Large intestine (tissue), 3 donors: ENCODE data around the gene SRGAP1. TPM values are rescaled to one million over a fixed set of nuclear protein-coding genes. Genes with fewer than 3 reads are reported as not detected.
"Not testable (repeated sequence)": the region's sequence is repeated elsewhere in the genome, so short reads cannot be mapped to it uniquely, and the experiment has no call there.

ENCODE experiments used
- DNase-seq, 2 donors: peaks; one replicate each; pipeline versions ENCODE4 v3.0.0 to v3.0.0-alpha.2; 2013
- H3K27ac ChIP-seq: one replicate; pipeline ENCODE4 v1.5.1; 2013; ENCODE audit warnings: low read length
- H3K27me3 ChIP-seq: 2 replicates; pipeline ENCODE4 v1.6.1; 2013; ENCODE audit warnings: low read length; ENCODE audit not compliant: control insufficient read depth, insufficient read depth
- H3K36me3 ChIP-seq: 2 replicates; pipeline ENCODE4 v1.6.1; 2013; ENCODE audit warnings: low read length; ENCODE audit not compliant: control insufficient read depth, insufficient read depth
- H3K4me1 ChIP-seq: one replicate; pipeline ENCODE4 v1.6.1; 2013; ENCODE audit warnings: low read length; ENCODE audit not compliant: control insufficient read depth, insufficient read depth
- H3K4me3 ChIP-seq: one replicate; pipeline ENCODE4 v1.5.1; 2013; ENCODE audit warnings: low read length
- H3K9me3 ChIP-seq: one replicate; pipeline ENCODE4 v1.6.1; 2013; ENCODE audit warnings: mild to moderate bottlenecking, low read depth, low read length, moderate library complexity; ENCODE audit not compliant: control insufficient read depth
- WGBS: methylation state at CpG from one replicate; pipeline ENCODE4 v1.1.5; 2013; ENCODE audit warnings: low lambda C conversion rate; ENCODE audit not compliant: insufficient coverage; 5-methylcytosine and 5-hydroxymethylcytosine counted together
- polyA plus RNA-seq: library from polyadenylated mRNA; unstranded; fragments of 120-200 nt; gene quantifications from one replicate; pipeline ENCODE4 v1.2.1, GENCODE V29; 2013

The SRGAP1 gene
- polyA plus RNA-seq, 1 donor, result 8.6 TPM

GRCh38 chr12:63836936-63837335, 7.6 kb upstream of the SRGAP1 start:
- no peak overlapping the region for H3K27ac ChIP-seq
- no peaks in the 10 kb centered on the region for H3K27me3 ChIP-seq
- H3K4me3 ChIP-seq, result no peak overlapping the region
- no peaks in the 10 kb centered on the region for H3K9me3 ChIP-seq
- no peaks in the 10 kb centered on the region for H3K4me1 ChIP-seq
- no peak for DNase-seq
- H3K36me3 ChIP-seq, result no peaks in the 10 kb centered on the region
- 90% methylated on average over 1 of the region's 3 CpGs for WGBS

GRCh38 chr12:63838411-63838810, 6.1 kb upstream of the SRGAP1 start:
- H3K9me3 ChIP-seq, result no peaks in the 10 kb centered on the region
- no peaks in the 10 kb centered on the region for H3K36me3 ChIP-seq
- no peak overlapping the region for H3K27ac ChIP-seq
- H3K4me1 ChIP-seq, result no peaks in the 10 kb centered on the region
- DNase-seq, result no peak
- no peaks in the 10 kb centered on the region for H3K27me3 ChIP-seq
- no CpG with 5 or more reads among the region's 9 CpGs for WGBS
- no peak overlapping the region for H3K4me3 ChIP-seq

GRCh38 chr12:63841011-63841410, 3.5 kb upstream of the SRGAP1 start:
- H3K27ac ChIP-seq, result no peak overlapping the region
- no peaks in the 10 kb centered on the region for H3K9me3 ChIP-seq
- no peak for DNase-seq
- H3K4me3 ChIP-seq, result no peak overlapping the region
- H3K36me3 ChIP-seq, result no peaks in the 10 kb centered on the region
- 67% methylated on average over 1 of the region's 3 CpGs for WGBS
- H3K27me3 ChIP-seq, result no peaks in the 10 kb centered on the region
- H3K4me1 ChIP-seq, result no peaks in the 10 kb centered on the region

- Histone ChIP-seq H3K4me3 (no peak overlapping the region), H3K4me1 (peaks cover 1% of the 10 kb centered on the region), H3K27ac (no peak overlapping the region), H3K9me3 (no peaks in the 10 kb centered on the region), H3K36me3 (no peaks in the 10 kb centered on the region), H3K27me3 (no peaks in the 10 kb centered on the region)
- no CpG with 5 or more reads among the region's 4 CpGs for WGBS
- DNase-seq, result no peak
Observed at GRCh38 chr12:63841571-63841970, 2.9 kb upstream of the SRGAP1 start.

GRCh38 chr12:63842750-63843149, 1.8 kb upstream of the SRGAP1 start:
- not testable (repeated sequence) for H3K9me3 ChIP-seq, H3K27ac ChIP-seq, DNase-seq, H3K36me3 ChIP-seq, H3K4me3 ChIP-seq, H3K27me3 ChIP-seq, H3K4me1 ChIP-seq
- WGBS, result 60% methylated on average over 1 of the region's 17 CpGs

GRCh38 chr12:63843254-63843720, 1.2 kb upstream of the SRGAP1 start:
- no peak for DNase-seq

GRCh38 chr12:63843721-63844390, 644 bp upstream of the SRGAP1 start:
- peak overlapping the region; percentile 87 for H3K4me3 ChIP-seq
- H3K9me3 ChIP-seq, result no peaks in the 10 kb centered on the region
- WGBS, result no CpG with 5 or more reads among the region's 80 CpGs
- DNase-seq, result peak; percentile 92 to 93
- H3K27me3 ChIP-seq, result no peaks in the 10 kb centered on the region
- no peaks in the 10 kb centered on the region for H3K36me3 ChIP-seq
- peak overlapping the region; percentile 78 for H3K27ac ChIP-seq
- peaks cover 8% of the 10 kb centered on the region for H3K4me1 ChIP-seq

More at GRCh38 chr12:63843254-63843720, 1.2 kb upstream of the SRGAP1 start:
- no peaks in the 10 kb centered on the region for H3K9me3 ChIP-seq
- H3K27ac ChIP-seq, result peak overlapping the region; percentile 46
- H3K4me3 ChIP-seq, result peak overlapping the region; percentile 54
- WGBS, result no CpG with 5 or more reads among the region's 28 CpGs
- H3K27me3 ChIP-seq, result no peaks in the 10 kb centered on the region
- peaks cover 6% of the 10 kb centered on the region for H3K4me1 ChIP-seq
- no peaks in the 10 kb centered on the region for H3K36me3 ChIP-seq

- peak; percentile 61 to 77 for DNase-seq
- peak overlapping the region; percentile 78 for H3K27ac ChIP-seq
- no CpG with 5 or more reads among the region's 2 CpGs for WGBS
- no peaks in the 10 kb centered on the region for H3K9me3 ChIP-seq
- H3K4me1 ChIP-seq, result peaks cover 24% of the 10 kb centered on the region
- H3K36me3 ChIP-seq, result no peaks in the 10 kb centered on the region
- H3K27me3 ChIP-seq, result no peaks in the 10 kb centered on the region
- peak overlapping the region; percentile 87 for H3K4me3 ChIP-seq
Observed at GRCh38 chr12:63845726-63846125, 1.2 kb downstream of the SRGAP1 start.

- Histone ChIP-seq H3K9me3 (no peaks in the 10 kb centered on the region), H3K36me3 (no peaks in the 10 kb centered on the region), H3K4me1 (peaks cover 24% of the 10 kb centered on the region), H3K27me3 (no peaks in the 10 kb centered on the region), H3K27ac (peak overlapping the region; percentile 78), H3K4me3 (peak overlapping the region; percentile 87)
- WGBS, result no CpG with 5 or more reads among the region's 6 CpGs
- peak in 1 of 2 donors; percentile 35 for DNase-seq
Observed at GRCh38 chr12:63846238-63846967, 1.9 kb downstream of the SRGAP1 start.

GRCh38 chr12:63848450-63848849, 4.0 kb downstream of the SRGAP1 start:
- DNase-seq, result no peak
- peaks cover 27% of the 10 kb centered on the region for H3K4me1 ChIP-seq
- no peaks in the 10 kb centered on the region for H3K36me3 ChIP-seq

More at GRCh38 chr12:63848450-63848849, 4.0 kb downstream of the SRGAP1 start:
- no peak overlapping the region for H3K27ac ChIP-seq
- WGBS, result 38% methylated on average over 2 of the region's 4 CpGs
- no peak overlapping the region for H3K4me3 ChIP-seq
- no peaks in the 10 kb centered on the region for H3K9me3 ChIP-seq
- no peaks in the 10 kb centered on the region for H3K27me3 ChIP-seq
